Thoracic aorta (tissue), 2 donors: ENCODE measurements around the gene TMEM80. TPM values are rescaled to one million over a fixed set of nuclear protein-coding genes. Genes with fewer than 3 reads are reported as not detected.

Experiments
- ATAC-seq: fragments of 150-250 bp; one replicate; pipeline ENCODE4 v1.8.0; 2017; ENCODE audit warnings: low read depth; ENCODE audit not compliant: insufficient number of reproducible peaks, low FRiP score
- DNase-seq: peaks from one replicate; pipeline ENCODE4 v3.0.0-alpha.2; 2020; ENCODE audit warnings: low spot score
- H3K27ac ChIP-seq, 2 donors: fragments of 200-600 bp; sonication (generic); 1 replicate in 1 of 2; 2 replicates in 1 of 2; pipeline ENCODE4 v1.5.1; 2016; ENCODE audit warnings: mild to moderate bottlenecking in 2 of 2, moderate library complexity in 2 of 2
- H3K27me3 ChIP-seq: fragments of 200-600 bp; sonication (generic); replicated peaks from 2 replicates; pipeline ENCODE4 v1.6.0; 2016; ENCODE audit warnings: mild to moderate bottlenecking; ENCODE audit not compliant: insufficient read depth
- H3K36me3 ChIP-seq: fragments of 200-600 bp; sonication (generic); one replicate; pipeline ENCODE4 v1.5.1; 2016
- H3K4me1 ChIP-seq, 2 donors: fragments of 200-600 bp; sonication (generic); 1 replicate in 1 of 2; 2 replicates in 1 of 2; pipeline versions ENCODE4 v1.5.1 to v1.6.0; 2016; ENCODE audit warnings: low read depth in 2 of 2, mild to moderate bottlenecking in 1 of 2; ENCODE audit not compliant: control insufficient read depth in 1 of 2
- H3K4me3 ChIP-seq: fragments of 200-600 bp; sonication (generic); 2 replicates; pipeline ENCODE4 v1.5.1; 2016; ENCODE audit warnings: mild to moderate bottlenecking
- H3K9me3 ChIP-seq: fragments of 200-600 bp; sonication (generic); 2 replicates; pipeline ENCODE4 v1.5.1; 2016
- CTCF ChIP-seq: fragments of 200-600 bp; sonication (generic); IDR thresholded peaks from one replicate; pipeline ENCODE4 v1.5.1; 2019; ENCODE audit warnings: antibody characterized with exemption
- total RNA-seq, 2 donors: library from RNA; depleted of rRNA; stranded (reverse); fragments of >200 nt; gene quantifications; one replicate each; pipeline versions ENCODE4 v1.1.0 to v1.2.3, GENCODE V29; 2016

The TMEM80 gene
- total RNA-seq, 2 donors from 2014 or later: 22.4 to 22.5 TPM

GRCh38 chr11:702462-703461, 7.1 kb downstream of the TMEM80 start:
- H3K27me3 ChIP-seq: no peaks in the 10 kb centered on the region
- DNase-seq (no peak), ATAC-seq (no peak)
- H3K4me1 ChIP-seq: peaks cover 26 to 62% of the 10 kb centered on the region in 2 donors
- H3K27ac ChIP-seq: peak overlapping the region; percentile 58 to 95
- no peak for TF ChIP-seq CTCF
- peak overlapping the region; percentile 37 for H3K4me3 ChIP-seq
- H3K9me3 ChIP-seq: no peaks in the 10 kb centered on the region
- H3K36me3 ChIP-seq: peaks cover 8% of the 10 kb centered on the region

DNA sequence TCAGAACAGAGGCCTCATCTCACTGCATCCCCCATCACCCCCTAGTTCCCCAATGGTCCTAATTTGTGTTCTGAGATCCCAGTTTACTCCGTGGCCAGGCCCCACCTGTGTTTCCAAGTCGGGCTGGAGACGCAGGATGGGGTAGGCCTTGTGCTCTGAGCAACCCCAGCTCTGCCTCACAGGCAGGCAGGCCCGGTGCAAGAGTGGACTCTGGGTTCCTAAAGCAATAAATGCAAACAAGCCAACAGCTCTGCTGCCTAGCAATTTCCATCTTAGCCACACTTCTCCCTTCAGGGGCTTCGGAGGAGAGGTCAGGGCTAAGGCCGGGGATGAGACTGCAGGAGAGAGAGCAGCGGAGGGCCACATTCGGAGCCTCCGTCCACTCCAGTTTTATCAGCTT, 7.9 kb downstream of the TMEM80 start:
- H3K4me3 ChIP-seq: no peak overlapping the region
- DNase-seq (no peak), ATAC-seq (no peak)
- peak overlapping the region; percentile 58 to 95 for H3K27ac ChIP-seq
- H3K9me3 ChIP-seq: no peaks in the 10 kb centered on the region
- no peaks in the 10 kb centered on the region for H3K27me3 ChIP-seq
- H3K4me1 ChIP-seq: peaks cover 22 to 59% of the 10 kb centered on the region in 2 donors
- TF ChIP-seq CTCF: no peak
- peaks cover 8% of the 10 kb centered on the region for H3K36me3 ChIP-seq

GRCh38 chr11:704228-704674, 8.6 kb downstream of the TMEM80 start:
- Histone ChIP-seq H3K27me3 (no peaks in the 10 kb centered on the region), H3K36me3 (peaks cover 8% of the 10 kb centered on the region), H3K9me3 (no peaks in the 10 kb centered on the region), H3K4me3 (no peak overlapping the region), H3K27ac (peak overlapping the region; percentile 80 to 95), H3K4me1 (peaks cover 22 to 56% of the 10 kb centered on the region in 2 donors)
- no peak for DNase-seq
- no peak for TF ChIP-seq CTCF
- ATAC-seq: no peak

GRCh38 chr11:704781-705645, 9.4 kb downstream of the TMEM80 start:
- no peak for ATAC-seq
- Histone ChIP-seq H3K36me3 (peaks cover 8% of the 10 kb centered on the region), H3K4me3 (peak overlapping the region; percentile 92), H3K27ac (peak overlapping the region; percentile 80 to 95), H3K4me1 (peaks cover 22 to 56% of the 10 kb centered on the region in 2 donors), H3K9me3 (no peaks in the 10 kb centered on the region), H3K27me3 (no peaks in the 10 kb centered on the region)
- no peak for DNase-seq
- TF ChIP-seq CTCF: no peak
